ENCODE data around the gene XXYLT1. TPM values are rescaled to one million over a fixed set of nuclear protein-coding genes. Genes with fewer than 3 reads are reported as not detected.

XXYLT1 gene
- 9.8 TPM for total RNA-seq
- long read RNA-seq, transcript XXYLT1-201 (4 exons, 2,727 nt) = major isoform, 16 of 23 reads
- long read RNA-seq, partial matches to known transcripts = 1 of 23 reads
- long read RNA-seq, other reads (novel, unspliced or antisense) = 5 of 23 reads

GRCh38 chr3:195270817-195271409, at the start of gene XXYLT1:
Gene XXYLT1 (minus strand): TSS chr3:195271159. CDS start chr3:195271058, 101 bp downstream.
- peak; percentile 56 for TF ChIP-seq CTCF (IDR thresholded peaks at IDR 0.05)
- Histone ChIP-seq H3K36me3 (no peaks in the 10 kb centered on the region), H3K27me3 (no peaks in the 10 kb centered on the region), H3K4me3 (peak within 1 kb of the TSS; percentile 89), H3K4me1 (peaks cover 22% of the 10 kb centered on the region), H3K9me3 (no peaks in the 10 kb centered on the region), H3K27ac (peak within 1 kb of the TSS; percentile 85)
- intact Hi-C loops (cut with DNase I) = loop anchor here (10.0 kb wide), 1 partner anchor 254 kb away; no protein-coding TSS in a partner anchor
- ATAC-seq (peak; percentile 96), DNase-seq (peak; percentile 96)

- H3K4me3 ChIP-seq = no peak overlapping the region
- intact Hi-C loops (cut with DNase I) = no loop called here
- no peaks in the 10 kb centered on the region for H3K27me3 ChIP-seq
- ATAC-seq (no peak), DNase-seq (no peak)
- H3K4me1 ChIP-seq = no peaks in the 10 kb centered on the region
- H3K27ac ChIP-seq = no peak overlapping the region
- no peaks in the 10 kb centered on the region for H3K9me3 ChIP-seq
- no peak for TF ChIP-seq CTCF (IDR thresholded peaks at IDR 0.05)
- H3K36me3 ChIP-seq = peaks cover 35% of the 10 kb centered on the region
Observed at GRCh38 chr3:195319060-195319459, 48.1 kb upstream of the XXYLT1 start.

GRCh38 chr3:195312714-195313113, 41.8 kb upstream of the XXYLT1 start:
- ATAC-seq (no peak), DNase-seq (no peak)
- H3K4me1 ChIP-seq = no peaks in the 10 kb centered on the region
- peaks cover 18% of the 10 kb centered on the region for H3K36me3 ChIP-seq
- no peaks in the 10 kb centered on the region for H3K9me3 ChIP-seq
- no peaks in the 10 kb centered on the region for H3K27me3 ChIP-seq
- no peak overlapping the region for H3K4me3 ChIP-seq
- TF ChIP-seq CTCF (IDR thresholded peaks at IDR 0.05) = no peak
- intact Hi-C loops (cut with DNase I) = no loop called here
- no peak overlapping the region for H3K27ac ChIP-seq

- intact Hi-C loops (cut with DNase I) = no loop called here
- H3K27ac ChIP-seq = no peak overlapping the region
- ATAC-seq (no peak), DNase-seq (no peak)
- H3K36me3 ChIP-seq = peaks cover 27% of the 10 kb centered on the region
- TF ChIP-seq CTCF (IDR thresholded peaks at IDR 0.05) = no peak
- no peaks in the 10 kb centered on the region for H3K9me3 ChIP-seq
- no peak overlapping the region for H3K4me3 ChIP-seq
- H3K27me3 ChIP-seq = no peaks in the 10 kb centered on the region
- H3K4me1 ChIP-seq = no peaks in the 10 kb centered on the region
Observed at GRCh38 chr3:195307711-195308110, 36.8 kb upstream of the XXYLT1 start.

GRCh38 chr3:195306369-195306768, 35.4 kb upstream of the XXYLT1 start:
- no peak for TF ChIP-seq CTCF (IDR thresholded peaks at IDR 0.05)

More at GRCh38 chr3:195306369-195306768, 35.4 kb upstream of the XXYLT1 start:
- Histone ChIP-seq H3K4me3 (no peak overlapping the region), H3K9me3 (no peaks in the 10 kb centered on the region), H3K27ac (no peak overlapping the region), H3K27me3 (no peaks in the 10 kb centered on the region), H3K36me3 (peaks cover 39% of the 10 kb centered on the region), H3K4me1 (no peaks in the 10 kb centered on the region)
- ATAC-seq (no peak), DNase-seq (no peak)
- intact Hi-C loops (cut with DNase I) = no loop called here
